Body of pancreas (tissue), 4 donors: Measurements from ENCODE around the gene STYX. TPM values are rescaled to one million over a fixed set of nuclear protein-coding genes. Genes with fewer than 3 reads are reported as not detected.

ENCODE experiments used
- ATAC-seq: fragments of 150-250 bp; one replicate; pipeline ENCODE4 v1.9.1; 2016
- DNase-seq, 4 donors: peaks; one replicate each; pipeline ENCODE4 v3.0.0-alpha.2; 2019
- H3K27ac ChIP-seq, 4 donors: fragments of 200-600 bp; sonication (generic); 1 replicate in 3 of 4; 2 replicates in 1 of 4; pipeline versions ENCODE4 v1.5.1 to v1.6.1; 2016 to 2019; ENCODE audit warnings: mild to moderate bottlenecking in 1 of 4, mixed read lengths in 1 of 4, moderate library complexity in 1 of 4
- H3K27me3 ChIP-seq, 2 donors: fragments of 200-600 bp; sonication (generic); one replicate each; pipeline ENCODE4 v1.6.0; 2016; ENCODE audit warnings: mild to moderate bottlenecking in 1 of 2
- H3K36me3 ChIP-seq, 2 donors: fragments of 200-600 bp; sonication (generic); replicated peaks in 1 of 2; 2 replicates each; pipeline ENCODE4 v1.5.1; 2016; ENCODE audit warnings: low read depth in 2 of 2; ENCODE audit not compliant: insufficient read depth in 1 of 2
- H3K4me1 ChIP-seq: fragments of 200-600 bp; sonication (generic); one replicate; pipeline ENCODE4 v1.6.0; 2016
- H3K4me3 ChIP-seq, 2 donors: fragments of 200-600 bp; sonication (generic); 1 replicate in 1 of 2; 2 replicates in 1 of 2; pipeline ENCODE4 v1.5.1; 2016 to 2019
- H3K9me3 ChIP-seq, 3 donors: fragments of 200-600 bp; sonication (generic); 1 replicate in 2 of 3; 2 replicates in 1 of 3; pipeline ENCODE4 v1.5.1; 2016
- POLR2A ChIP-seq, 3 donors: fragments of 450-650 bp; IDR thresholded peaks; one replicate each; pipeline ENCODE4 v1.6.1; 2016; ENCODE audit warnings: antibody characterized with exemption in 3 of 3, mild to moderate bottlenecking in 2 of 3
- WGBS, 2 donors: methylation state at CpG; one replicate each; pipeline ENCODE4 v1.1.5; 2017; 5-methylcytosine and 5-hydroxymethylcytosine counted together
- intact Hi-C: fragments of 100-400 bp; cut with DNase I; formaldehyde crosslinking; loops from one replicate; pipeline ENCODE4 v1.15.1; 2023
- total RNA-seq, 2 donors: library from RNA; depleted of rRNA; stranded (reverse); fragments of >200 nt; gene quantifications; one replicate each; pipeline ENCODE4 v1.1.0, GENCODE V29; 2016
- TF ChIP-seq, protein P1 (sequence below), 7 experiments: fragments of 450-650 bp in 4 of 7; fragments of 200-600 bp in 3 of 7; sonication (generic) in 3 of 7; IDR thresholded peaks; one replicate each; pipeline ENCODE4 v1.5.1; 2016 to 2019; ENCODE audit warnings: antibody characterized with exemption in 7 of 7

STYX gene
- total RNA-seq, 2 donors from 2014 or later, result 5.6 to 11.4 TPM

GRCh38 chr14:52790756-52791222, 60.8 kb downstream of the STYX start:
- Histone ChIP-seq H3K4me3 (peak overlapping the region; percentile 37 to 78), H3K4me1 (peaks cover 39% of the 10 kb centered on the region), H3K27ac (peak overlapping the region; percentile 91 to 98 (median 96)), H3K36me3 (no peaks in the 10 kb centered on the region), H3K27me3 (no peaks in the 10 kb centered on the region), H3K9me3 (no peaks in the 10 kb centered on the region)
- ATAC-seq (no peak), DNase-seq (no peak)
- TF ChIP-seq, protein P1, sequence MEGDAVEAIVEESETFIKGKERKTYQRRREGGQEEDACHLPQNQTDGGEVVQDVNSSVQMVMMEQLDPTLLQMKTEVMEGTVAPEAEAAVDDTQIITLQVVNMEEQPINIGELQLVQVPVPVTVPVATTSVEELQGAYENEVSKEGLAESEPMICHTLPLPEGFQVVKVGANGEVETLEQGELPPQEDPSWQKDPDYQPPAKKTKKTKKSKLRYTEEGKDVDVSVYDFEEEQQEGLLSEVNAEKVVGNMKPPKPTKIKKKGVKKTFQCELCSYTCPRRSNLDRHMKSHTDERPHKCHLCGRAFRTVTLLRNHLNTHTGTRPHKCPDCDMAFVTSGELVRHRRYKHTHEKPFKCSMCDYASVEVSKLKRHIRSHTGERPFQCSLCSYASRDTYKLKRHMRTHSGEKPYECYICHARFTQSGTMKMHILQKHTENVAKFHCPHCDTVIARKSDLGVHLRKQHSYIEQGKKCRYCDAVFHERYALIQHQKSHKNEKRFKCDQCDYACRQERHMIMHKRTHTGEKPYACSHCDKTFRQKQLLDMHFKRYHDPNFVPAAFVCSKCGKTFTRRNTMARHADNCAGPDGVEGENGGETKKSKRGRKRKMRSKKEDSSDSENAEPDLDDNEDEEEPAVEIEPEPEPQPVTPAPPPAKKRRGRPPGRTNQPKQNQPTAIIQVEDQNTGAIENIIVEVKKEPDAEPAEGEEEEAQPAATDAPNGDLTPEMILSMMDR (IDR thresholded peaks at IDR 0.05), result no peak
- no peak for TF ChIP-seq POLR2A (IDR thresholded peaks at IDR 0.05)
- WGBS, 2 donors, result 0 to 2% methylated on average over 17 to 26 of the region's 26 CpGs
- intact Hi-C loops, result no loop called here

GRCh38 chr14:52791223-52792096, 61.5 kb downstream of the STYX start, which contains the start of gene GNPNAT1:
Gene GNPNAT1 (minus strand): TSS chr14:52791607. CDS start chr14:52784650, 6,957 bp downstream.
- H3K9me3 ChIP-seq, result no peaks in the 10 kb centered on the region
- peaks cover 39% of the 10 kb centered on the region for H3K4me1 ChIP-seq
- H3K27ac ChIP-seq, result peak within 1 kb of the TSS; percentile 91 to 98 (median 96)
- DNase-seq (peak; percentile 91 to 93 (median 92)), ATAC-seq (peak; percentile 92)
- no peaks in the 10 kb centered on the region for H3K36me3 ChIP-seq
- H3K27me3 ChIP-seq, result no peaks in the 10 kb centered on the region
- intact Hi-C loops, result no loop called here
- 1% methylated on average over 13 to 53 of the region's 74 CpGs for WGBS, 2 donors
- TF ChIP-seq, protein P1 (IDR thresholded peaks at IDR 0.05), result peak in 1 of 7 experiments; percentile 6
- peak; percentile 84 to 95 (median 90) for TF ChIP-seq POLR2A (IDR thresholded peaks at IDR 0.05)
- H3K4me3 ChIP-seq, result peak within 1 kb of the TSS; percentile 37 to 78

DNA sequence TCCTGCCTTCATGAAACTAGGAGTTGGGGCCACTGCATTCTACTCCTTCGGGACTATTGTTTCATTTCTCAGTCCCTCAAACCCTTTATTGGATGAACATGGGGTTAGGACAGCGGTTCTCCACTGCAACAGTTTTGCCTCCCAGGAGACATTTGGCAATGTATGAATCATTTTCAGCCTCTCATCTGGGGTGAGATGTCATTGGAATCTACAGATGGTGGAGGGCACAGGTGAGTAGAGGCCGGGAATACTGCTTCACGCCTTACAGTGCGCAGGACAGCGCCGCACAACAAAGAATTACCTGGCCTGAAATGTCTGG, 62.1 kb downstream of the STYX start:
- DNase-seq (peak in 1 of 4 donors; percentile 28), ATAC-seq (peak; percentile 3)
- TF ChIP-seq, protein P1 (IDR thresholded peaks at IDR 0.05), result no peak
- TF ChIP-seq POLR2A (IDR thresholded peaks at IDR 0.05), result no peak
- no peaks in the 10 kb centered on the region for H3K36me3 ChIP-seq
- WGBS, 2 donors, result 50 to 54% methylated on average over 7 of the region's 7 CpGs
- no peaks in the 10 kb centered on the region for H3K27me3 ChIP-seq
- intact Hi-C loops, result no loop called here
- H3K4me1 ChIP-seq, result peaks cover 37% of the 10 kb centered on the region
- H3K4me3 ChIP-seq, result no peak overlapping the region
- H3K9me3 ChIP-seq, result no peaks in the 10 kb centered on the region
- H3K27ac ChIP-seq, result peak overlapping the region; percentile 91 to 98 (median 96)

DNA sequence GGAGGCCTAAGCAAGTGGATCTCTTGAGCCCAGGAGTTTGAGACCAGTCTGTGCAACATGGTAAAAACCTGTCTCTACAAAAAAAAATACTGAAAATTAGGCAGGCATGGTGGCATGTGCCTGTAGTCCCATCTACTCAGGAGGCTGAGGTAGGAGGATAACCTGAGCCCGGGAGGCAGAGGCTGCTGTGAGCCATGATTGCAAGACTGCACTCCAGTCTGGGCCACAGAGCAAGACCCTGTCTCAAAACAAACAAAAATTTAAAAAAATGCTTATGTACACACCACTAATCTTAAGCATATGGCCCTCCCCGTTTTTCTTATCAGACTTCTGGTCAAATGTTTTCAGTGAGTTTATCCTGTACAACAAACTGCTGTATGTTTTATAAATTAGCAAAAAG, 63.1 kb downstream of the STYX start:
- Histone ChIP-seq H3K36me3 (no peaks in the 10 kb centered on the region), H3K27ac (peak overlapping the region in 2 of 4 donors; percentile 39 to 98), H3K9me3 (no peaks in the 10 kb centered on the region), H3K27me3 (no peaks in the 10 kb centered on the region), H3K4me1 (peaks cover 28% of the 10 kb centered on the region), H3K4me3 (no peak overlapping the region)
- ATAC-seq (no peak), DNase-seq (no peak)
- TF ChIP-seq, protein P1 (IDR thresholded peaks at IDR 0.05), result no peak
- no peak for TF ChIP-seq POLR2A (IDR thresholded peaks at IDR 0.05)
- 28 to 43% methylated on average over 2 of the region's 2 CpGs for WGBS, 2 donors
- intact Hi-C loops, result no loop called here
